GM21576 (cell line): ENCODE results near the gene EVPLL.
"Not testable (repeated sequence)": the region's sequence is repeated elsewhere in the genome, so short reads cannot be mapped to it uniquely, and the experiment has no call there.

ENCODE experiments used
- ATAC-seq: cut with Tn5 transposase; IDR thresholded peaks from one replicate; pipeline ENCODE4 v1.9.1; 2021; ENCODE audit warnings: mild to moderate bottlenecking, moderate library complexity; ENCODE audit not compliant: unreplicated experiment

Gene EVPLL

DNA sequence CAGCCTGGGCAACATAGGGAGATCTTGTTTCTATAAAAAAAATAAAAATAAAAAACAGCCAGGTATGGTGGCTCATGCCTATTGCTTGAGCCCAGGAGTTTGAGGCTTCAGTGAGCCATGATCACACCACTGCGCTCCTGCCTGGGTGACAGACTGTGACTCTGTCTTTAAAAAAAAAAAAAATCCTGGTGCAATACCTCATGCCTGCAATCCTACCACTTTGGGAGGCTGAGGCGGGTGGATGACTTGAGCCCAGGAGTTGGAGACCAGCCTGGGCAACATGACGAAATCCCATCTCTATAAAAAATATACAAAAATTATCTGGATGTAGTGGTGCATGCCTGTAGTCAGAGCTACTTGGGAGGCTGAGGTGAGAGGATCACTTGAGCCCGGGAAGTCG, 1.0 kb downstream of the EVPLL start:
- not testable (repeated sequence) for ATAC-seq

DNA sequence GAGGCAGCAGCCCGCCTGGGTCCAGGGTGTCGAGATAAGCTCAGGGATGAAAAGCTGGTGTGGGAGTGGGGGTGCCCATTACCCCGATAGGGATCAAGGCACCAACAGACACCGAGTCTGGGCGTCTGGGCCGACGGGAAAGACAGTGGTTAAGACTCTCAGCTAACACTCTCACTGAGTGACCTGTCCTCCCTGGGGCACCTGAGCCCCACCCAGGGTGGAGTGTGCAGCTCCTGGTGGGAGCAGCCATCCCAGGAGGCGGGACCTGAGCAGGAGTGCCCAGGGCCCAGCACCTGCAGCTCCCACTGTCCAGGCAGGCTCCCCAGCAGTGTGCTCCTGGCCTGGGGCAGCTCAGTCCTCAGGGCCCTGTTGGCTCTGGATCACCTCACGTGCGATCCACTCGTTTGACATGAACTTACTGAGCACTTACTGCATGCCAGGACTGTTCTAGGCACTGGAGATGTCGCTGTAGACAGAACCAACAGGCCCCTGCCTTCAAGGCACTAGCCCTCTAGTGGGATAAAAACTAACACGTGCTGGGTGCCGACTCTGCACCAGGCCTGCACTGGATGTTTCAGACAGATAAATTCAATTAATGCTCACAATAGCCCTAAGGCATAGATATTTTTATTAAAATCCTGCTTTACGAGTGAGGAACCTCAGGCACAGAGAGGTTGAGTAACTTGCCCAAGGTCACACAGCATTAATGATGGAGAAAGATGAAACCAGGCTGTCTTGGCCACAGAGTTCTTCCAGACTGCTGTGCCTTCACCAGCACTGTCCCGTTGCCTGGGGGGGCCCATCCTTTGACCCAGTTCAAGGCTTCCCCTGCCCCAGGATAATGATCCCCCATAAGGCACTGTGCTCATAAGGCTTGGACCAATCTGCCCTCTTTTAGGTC, 1.9 kb downstream of the EVPLL start:
- ATAC-seq = no peak

DNA sequence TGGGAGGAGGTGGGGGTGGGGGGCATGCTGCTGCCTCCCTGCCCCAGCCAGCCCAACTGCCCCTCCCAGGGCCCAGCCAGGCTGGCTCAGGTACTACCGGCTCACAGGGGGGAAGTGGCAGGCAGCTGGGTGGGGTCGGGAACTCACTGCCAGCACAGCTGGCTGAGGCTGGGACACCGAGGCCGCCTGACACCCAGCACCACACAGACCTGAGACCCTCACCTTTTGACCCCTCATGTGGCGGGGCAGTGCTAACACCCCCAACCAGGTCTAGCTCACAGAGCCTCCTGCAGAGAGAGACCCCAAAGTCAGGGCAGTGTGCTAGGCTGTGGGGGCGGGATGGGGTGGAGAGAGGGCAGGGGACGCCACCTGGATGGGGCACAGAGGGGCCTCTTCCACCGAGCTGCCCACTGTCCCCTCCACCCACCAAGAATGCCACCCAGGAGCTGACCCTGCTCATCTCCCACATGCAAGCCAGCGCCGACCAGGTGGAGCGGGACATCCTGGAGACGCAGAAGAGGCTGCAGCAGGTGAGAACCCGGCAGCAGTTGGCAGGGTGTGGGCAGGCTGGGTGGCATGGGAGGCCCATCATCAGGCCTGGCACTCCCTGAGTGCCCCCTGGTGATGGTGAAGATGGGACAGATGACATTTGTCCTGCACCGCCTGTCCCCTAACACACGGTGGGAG, 3.0 kb downstream of the EVPLL start:
- no peak for ATAC-seq

DNA sequence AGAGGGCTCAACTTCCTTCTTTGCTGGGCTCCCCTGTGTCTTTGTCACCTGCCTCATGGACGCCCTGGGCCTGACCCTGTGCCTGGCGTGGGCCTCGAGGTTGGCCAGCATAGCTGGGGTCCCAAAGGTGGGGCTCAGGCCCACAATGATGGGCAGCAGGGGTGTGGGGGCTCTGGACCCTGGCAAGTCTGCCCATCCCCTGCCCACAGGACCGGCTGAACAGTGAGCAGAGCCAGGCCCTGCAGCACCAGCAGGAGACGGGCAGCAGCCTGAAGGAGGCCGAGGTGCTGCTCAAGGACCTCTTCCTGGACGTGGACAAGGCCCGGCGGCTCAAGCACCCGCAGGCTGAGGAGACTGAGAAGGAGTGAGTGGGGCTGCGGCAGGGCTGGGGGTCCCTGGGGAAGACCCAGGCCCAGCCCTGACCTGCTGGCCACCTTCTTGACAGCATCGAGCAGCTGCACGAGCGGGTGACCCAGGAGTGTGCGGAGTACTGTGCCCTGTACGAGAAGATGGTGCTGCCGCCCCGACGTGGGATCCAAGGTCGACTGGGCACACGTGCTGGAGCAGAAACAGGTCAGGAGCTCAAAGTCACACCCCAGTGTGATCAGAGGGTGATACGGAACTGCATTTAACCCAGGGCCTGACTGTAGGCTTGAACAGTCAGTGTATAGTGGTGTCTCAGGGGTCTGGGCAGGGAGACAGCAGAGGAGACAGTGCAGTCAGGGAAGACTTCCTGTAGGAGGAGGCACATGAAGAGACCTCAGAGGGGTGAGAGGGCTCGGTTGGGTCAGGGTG, 3.8 kb downstream of the EVPLL start:
- no peak for ATAC-seq

DNA sequence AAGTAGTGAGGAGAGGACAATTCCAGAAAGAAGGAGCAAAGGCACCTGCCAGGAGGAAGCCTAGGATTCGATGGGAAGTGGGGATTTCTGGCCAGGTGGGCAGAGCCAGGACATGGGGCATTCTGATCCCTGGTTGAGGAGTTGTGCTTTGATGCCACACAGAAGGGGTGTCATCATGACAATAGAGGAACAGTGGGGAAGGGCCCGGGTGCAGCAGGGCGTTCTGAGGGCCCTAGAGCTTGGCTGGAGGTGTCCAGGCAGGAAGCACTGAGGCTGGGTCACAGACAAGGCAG, 4.3 kb downstream of the EVPLL start:
- ATAC-seq = no peak

DNA sequence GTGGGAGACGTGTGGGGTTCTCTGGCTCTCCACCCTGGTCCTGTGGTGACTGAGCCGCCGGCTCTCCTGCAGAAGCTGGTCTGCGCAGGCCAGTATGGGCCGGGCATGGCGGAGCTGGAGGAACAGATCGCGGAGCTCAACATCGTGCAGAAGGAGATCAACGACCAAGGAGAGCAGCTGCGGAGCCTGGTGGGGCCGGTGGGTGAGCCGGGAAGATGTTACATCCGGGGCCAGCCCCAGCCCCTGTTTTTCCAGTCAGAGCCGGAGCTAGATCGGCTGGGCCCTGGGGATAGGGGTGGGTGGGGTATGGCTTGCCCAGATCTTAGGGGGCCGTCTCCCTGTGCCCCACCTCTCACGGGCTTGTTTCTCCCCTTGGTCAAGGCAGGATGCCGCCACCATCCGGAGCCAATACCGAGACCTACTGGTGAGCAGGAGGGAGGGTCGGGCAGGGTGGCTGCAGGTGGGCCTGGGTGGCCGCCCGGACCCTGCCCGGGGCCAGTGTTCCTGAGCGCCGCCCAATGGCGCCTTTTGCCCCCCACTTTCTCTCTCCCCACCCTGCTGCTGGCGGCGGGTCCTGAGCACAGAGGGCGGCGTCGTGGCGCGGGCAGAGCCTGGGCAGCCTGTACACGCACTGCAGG, 5.0 kb downstream of the EVPLL start:
- ATAC-seq = no peak

DNA sequence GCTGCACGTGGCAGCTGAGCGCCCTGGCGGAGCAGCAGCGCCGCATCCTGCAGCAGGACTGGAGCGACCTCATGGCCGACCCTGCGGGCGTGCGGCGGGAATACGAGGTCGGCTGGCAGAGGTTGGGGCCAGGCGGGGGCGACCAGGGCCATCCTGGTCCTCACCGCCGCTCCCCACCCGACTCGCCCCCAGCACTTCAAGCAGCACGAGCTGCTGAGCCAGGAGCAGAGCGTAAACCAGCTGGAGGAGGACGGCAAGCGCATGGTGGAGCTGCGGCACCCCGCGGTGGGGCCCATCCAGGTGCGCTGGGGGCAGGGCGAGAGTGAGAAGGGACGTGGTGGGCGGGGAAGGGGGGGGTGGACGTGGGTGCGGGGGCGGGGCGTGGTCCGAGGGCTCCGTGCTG, 5.5 kb downstream of the EVPLL start:
- not testable (repeated sequence) for ATAC-seq

DNA sequence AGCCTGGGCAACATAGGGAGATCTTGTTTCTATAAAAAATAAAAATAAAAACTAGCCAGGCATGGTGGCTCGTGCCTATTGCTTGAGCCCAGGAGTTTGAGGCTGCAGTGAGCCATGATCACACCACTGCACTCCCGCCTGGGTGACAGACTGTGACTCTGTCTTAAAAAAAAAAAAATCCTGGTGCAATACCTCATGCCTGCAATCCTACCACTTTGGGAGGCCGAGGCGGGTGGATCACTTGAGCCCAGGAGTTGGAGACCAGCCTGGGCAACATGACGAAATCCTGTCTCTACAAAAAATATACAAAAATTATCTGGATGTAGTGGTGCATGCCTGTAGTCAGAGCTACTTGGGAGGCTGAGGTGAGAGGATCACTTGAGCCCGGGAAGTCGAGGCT, 6.7 kb downstream of the EVPLL start:
- not testable (repeated sequence) for ATAC-seq

DNA sequence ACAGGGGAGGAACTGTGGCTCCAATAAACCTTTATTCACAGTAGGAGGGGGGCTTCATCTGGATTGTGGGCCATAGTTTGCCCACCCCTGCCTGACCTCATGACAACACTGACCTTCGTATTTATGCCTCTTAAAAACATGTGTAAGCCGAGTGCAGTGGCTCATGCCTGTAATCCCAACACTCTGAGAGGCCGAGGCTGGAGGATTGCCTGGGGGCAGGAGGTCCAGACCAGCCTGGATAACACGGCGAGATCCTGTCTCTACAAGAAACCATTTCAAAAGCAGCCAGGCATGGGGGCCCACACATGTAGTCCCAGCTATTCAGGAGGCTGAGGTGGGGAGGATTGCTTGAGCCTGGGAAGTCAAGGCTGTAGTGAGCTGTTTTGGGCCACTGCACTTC, 10.0 kb downstream of the EVPLL start:
- not testable (repeated sequence) for ATAC-seq

DNA sequence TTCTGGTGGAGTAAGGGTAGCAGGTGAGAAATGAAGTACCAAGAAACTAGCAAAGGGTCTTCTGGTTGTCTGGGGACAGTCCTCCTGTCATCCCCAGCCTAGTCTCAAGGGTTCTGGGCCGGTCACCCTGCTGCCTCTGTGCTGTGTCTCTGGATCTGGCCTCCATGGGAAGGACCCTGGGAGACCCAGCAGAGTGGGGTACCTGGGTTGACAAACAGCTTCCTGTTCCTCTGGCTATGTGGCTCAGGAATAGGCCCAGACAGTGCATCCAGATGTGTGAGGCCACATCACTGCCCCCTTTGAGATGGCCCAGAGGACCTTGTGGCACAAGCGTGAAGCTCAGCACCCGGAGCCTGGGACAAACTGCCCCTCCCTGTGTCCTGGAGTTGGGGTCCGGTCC, 10.7 kb downstream of the EVPLL start:
- not testable (repeated sequence) for ATAC-seq

DNA sequence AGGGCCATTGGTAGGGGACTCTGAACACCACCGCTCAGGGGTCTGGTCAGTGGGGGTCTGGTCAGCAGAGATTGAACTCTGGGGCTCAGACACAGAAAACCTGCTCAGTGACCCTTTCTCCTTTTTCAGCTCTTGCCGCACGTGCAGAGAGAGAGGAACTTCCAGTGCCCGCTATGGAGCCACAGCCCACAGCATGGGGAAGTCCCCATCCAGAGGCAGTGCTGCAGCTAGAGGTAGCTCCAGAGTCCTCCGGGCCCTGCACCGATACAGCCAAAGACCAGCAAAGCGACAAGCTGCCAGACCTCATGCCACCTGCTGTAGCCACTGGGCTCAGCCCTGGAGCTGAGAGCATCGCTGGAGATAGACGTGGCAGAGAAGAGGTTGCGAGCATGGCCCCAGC, 11.2 kb downstream of the EVPLL start:
- not testable (repeated sequence) for ATAC-seq

DNA sequence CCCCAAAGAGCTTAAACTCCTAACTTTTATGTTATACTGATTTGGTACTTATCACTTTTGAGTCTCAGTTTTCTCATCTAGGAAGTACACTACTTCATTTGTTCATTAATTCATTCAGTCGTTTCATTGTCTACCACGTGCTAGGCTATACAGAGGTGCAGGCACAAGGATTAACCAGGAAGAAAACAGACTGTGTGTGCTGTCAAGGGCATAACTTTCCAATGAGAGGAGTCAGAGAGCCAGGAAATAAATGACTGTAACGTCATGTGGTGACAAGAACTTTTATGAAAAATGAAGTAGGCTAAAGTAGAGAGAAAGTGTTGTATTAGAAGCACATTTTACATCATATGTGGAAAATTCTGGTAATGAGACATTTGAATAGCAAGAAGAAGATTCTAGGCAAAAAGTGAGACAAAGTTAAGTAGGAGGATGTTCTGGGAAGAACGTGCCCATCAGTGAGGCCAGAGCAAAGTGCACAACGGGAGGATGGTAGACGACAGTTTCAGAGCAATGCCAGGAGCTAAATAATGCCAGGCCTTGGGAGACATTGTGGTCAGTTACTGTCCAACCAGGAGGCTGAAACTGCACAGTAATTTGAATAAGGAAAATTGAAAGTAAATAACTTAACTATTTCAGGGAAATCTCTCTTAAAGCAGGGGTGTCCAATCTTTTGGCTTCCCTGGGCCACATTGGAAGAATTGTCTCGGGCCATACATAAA, 24.5 kb downstream of the EVPLL start:
- not testable (repeated sequence) for ATAC-seq

DNA sequence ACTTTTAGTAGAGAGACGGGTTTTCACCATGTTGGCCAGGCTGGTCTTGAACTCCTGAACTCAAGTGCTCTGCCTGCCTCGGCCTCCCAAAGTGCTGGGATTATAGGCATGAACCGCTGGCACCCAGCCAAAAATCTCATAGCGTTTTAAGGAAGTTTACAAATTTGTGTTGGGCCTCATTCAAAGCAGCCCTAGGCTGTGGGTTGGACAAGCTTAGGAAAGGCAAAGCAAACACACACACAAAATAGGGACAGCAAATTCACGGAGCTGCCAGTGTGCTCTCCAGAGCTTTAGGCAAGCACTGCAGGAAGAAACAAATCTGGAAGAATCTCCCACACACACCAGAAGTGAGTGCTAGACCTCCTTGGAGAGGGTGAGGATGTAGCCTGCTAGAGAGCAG, 25.6 kb downstream of the EVPLL start:
- peak; percentile 19 for ATAC-seq

DNA sequence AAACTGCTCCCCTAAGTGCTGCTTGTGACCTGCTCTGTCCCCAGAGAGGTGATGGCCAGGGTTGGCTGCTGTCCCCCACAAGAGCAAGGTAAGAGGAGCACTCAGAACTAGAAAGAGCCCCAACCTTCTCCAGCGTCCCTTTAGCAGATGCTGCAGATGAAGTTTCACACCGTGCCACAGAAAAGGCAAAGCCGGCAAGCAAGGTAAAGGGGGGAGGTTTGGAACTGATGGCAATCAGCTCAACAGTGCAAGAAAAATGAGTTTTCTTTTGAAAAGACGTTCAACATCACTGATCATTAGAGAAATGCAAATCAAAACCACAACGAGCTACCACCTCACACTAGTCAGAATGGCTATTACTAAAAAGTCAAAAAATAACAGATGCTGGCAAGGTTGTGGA, 26.0 kb downstream of the EVPLL start:
- peak; percentile 79 for ATAC-seq

DNA sequence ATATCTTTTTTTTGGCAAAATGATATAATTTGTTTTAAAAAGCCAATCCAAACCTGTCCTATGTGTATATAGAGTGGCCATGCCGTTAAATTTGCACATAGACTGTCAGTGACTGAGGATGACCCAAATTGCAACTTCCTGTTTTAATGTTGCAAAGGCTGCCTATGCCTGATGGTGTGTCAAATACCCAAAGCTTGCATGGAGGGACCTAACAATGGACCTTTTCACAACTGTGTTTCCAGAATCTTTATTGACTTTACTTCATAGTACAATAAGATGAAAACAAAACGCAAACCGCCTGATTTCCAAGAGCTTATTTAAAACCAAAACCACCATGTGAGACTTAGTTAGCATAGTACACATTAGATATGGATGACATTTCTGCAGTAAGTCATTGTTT, 31.3 kb downstream of the EVPLL start:
- not testable (repeated sequence) for ATAC-seq

DNA sequence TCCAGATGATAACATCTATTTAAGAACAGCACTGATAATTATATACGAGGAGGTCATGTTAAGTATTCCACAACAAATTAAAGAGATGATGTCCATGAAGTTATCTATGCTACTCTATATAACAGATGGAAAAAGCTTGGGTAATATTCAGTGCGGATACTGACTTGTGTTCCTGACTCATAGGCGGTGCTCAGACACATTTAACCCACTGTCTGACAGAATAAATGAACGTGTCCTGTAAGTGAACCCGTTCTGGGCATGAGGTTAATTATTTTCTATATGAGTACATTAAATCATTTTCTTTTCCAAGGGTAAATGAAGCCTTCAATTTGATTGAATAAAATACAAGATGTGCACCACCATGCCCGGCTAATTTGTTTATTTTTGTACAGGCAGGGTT, 31.7 kb downstream of the EVPLL start:
- ATAC-seq = not testable (repeated sequence)

DNA sequence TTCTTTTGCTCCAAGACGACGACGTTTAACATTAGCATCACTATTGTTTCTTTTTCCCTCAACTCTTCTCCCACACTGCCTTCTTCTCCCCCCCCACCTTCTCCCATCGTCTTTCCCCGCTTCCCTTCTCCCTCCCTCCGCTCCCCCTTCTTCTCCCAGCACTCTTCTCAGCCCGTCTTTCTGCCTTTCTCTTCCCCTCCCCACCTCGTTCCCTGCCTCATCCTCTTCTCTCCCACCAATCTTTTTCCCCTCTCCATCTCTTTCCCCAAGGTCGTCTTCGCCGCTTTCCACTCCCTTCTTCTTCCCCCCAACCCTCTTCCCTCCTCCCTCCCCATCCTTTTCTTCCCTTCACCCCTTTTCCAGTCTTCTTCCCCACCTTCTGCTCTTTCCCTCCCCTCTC, 33.2 kb downstream of the EVPLL start:
- not testable (repeated sequence) for ATAC-seq

DNA sequence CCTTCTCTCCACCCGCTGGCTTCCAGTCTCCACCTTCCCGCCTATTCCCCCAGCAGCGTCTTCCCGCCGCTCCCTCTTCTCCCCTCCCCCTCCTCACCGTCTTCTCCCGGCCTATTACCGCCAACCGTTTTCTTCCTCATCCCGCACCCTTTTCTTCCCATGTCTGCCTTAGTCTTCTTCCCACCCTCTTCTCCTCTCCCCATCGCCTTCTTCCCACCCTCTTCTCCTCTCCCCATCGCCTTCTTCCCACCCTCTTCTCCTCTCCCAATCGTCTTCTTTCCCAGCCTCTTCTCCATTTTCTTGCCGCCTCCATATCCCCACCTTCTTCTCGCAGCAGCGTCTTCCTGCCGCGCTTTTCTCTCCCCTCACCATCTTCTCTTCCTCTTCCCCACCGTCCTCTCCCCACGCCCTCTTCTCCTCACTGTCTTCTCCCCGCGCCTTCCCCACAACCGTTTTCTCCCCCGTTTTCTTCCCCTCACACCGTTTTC, 33.8 kb downstream of the EVPLL start:
- ATAC-seq = not testable (repeated sequence)

DNA sequence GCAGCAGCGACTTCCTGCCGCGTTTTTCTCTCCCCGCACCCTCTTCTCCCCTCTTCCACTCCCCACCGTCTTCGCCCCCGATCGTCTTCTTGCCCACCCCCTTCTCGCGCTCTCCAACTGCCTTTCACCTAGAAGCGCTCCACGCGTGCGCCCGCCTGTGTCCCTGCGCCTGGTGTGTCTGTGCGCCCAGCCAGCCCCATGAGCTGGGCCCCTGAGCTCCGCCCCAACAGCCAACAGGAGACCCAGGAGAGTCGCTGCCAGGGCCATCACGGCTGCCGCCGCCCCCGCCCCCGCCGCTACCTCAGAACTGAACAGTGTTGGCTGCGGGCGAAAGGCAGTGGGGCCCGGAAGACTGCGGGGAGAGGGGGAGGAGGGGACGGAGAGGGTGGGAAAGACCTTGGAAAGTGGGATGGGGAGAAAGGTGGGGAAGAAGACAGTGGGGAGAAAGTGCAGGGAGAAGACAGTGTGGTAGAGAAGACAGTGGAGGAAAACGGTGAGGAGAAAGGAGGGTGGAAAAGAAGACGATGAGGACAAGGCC, 34.5 kb downstream of the EVPLL start:
- peak; percentile 81 for ATAC-seq

DNA sequence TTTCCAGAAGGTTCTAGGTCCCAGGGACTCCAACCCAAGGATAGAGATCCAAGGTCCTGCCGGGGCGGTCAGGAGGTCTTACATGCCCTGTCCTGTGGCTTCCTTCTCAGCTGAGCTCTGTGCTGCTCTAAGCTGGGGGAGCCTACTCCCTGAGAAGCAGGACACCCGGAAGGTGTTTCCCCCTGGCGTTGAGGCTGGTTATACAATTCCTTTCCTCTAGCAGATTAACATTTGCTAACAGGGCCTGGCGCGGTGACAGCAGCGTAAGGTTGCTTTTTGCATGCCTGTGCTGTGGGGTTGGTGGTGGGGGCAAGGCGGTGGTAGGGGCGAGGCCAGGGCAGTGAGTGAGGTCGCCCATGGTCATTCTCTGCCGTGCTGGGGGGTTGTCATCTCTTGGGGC, 43.9 kb downstream of the EVPLL start:
- not testable (repeated sequence) for ATAC-seq
